Osteocyte (in vitro differentiated cells): ENCODE measurements around the gene KIF21B. TPM values are rescaled to one million over a fixed set of nuclear protein-coding genes. Genes with fewer than 3 reads are reported as not detected.
"Not testable (repeated sequence)": the region's sequence is repeated elsewhere in the genome, so short reads cannot be mapped to it uniquely, and the experiment has no call there.

ENCODE experiments used
- DNase-seq: peaks from one replicate; pipeline ENCODE4 v3.0.0; 2021; ENCODE audit warnings: mixed read lengths; ENCODE audit not compliant: unreplicated experiment; ENCODE audit errors: extremely low spot score
- H3K27ac Mint-ChIP-seq: one replicate; pipeline ENCODE4 v1.8.0; 2021; ENCODE audit warnings: mild to moderate bottlenecking, mixed read lengths; ENCODE audit not compliant: unreplicated experiment
- H3K27me3 Mint-ChIP-seq: one replicate; pipeline ENCODE4 v1.8.0; 2021; ENCODE audit warnings: mixed read lengths; ENCODE audit not compliant: unreplicated experiment
- H3K36me3 Mint-ChIP-seq: one replicate; pipeline ENCODE4 v1.8.0; 2021; ENCODE audit warnings: mixed read lengths; ENCODE audit not compliant: unreplicated experiment
- H3K4me1 Mint-ChIP-seq: one replicate; pipeline ENCODE4 v1.8.0; 2021; ENCODE audit warnings: mixed read lengths; ENCODE audit not compliant: unreplicated experiment
- H3K4me3 Mint-ChIP-seq: one replicate; pipeline ENCODE4 v1.8.0; 2021; ENCODE audit warnings: mild to moderate bottlenecking, moderate library complexity, mixed read lengths; ENCODE audit not compliant: unreplicated experiment
- H3K9me3 Mint-ChIP-seq: one replicate; pipeline ENCODE4 v1.8.0; 2021; ENCODE audit warnings: mixed read lengths; ENCODE audit not compliant: unreplicated experiment
- total RNA-seq: library from RNA; stranded (reverse); gene quantifications from 2 replicates; pipeline ENCODE4 v1.2.1, GENCODE V29; 2021
- TF ChIP-seq, protein P1 (sequence below): fragments of 200-600 bp; sonication (generic); IDR thresholded peaks from 2 replicates; pipeline ENCODE4 v1.5.0; 2021; ENCODE audit warnings: antibody characterized with exemption, mild to moderate bottlenecking, moderate library complexity

KIF21B gene
- total RNA-seq, 1 donor from 2014 or later = 0.97 TPM

DNA sequence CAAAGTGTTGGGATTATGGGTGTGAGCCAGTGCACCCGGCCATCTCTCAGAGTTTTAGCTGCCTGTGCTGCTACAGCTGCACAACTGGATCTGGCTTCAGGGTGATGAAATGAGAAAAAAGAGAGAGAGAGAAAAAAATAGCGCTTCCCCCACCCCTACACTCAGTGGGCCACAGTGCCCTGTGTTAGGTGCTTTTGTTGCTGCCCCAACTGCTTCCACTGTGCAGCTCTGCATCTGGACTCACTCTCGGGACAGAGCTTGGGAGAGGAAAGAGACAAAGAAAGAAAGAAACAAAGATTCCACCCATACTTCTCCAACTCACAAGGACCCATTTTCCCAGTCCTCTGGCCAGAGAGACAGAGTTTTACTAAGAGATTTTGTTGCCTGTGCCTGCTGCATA, 78.4 kb downstream of the KIF21B start:
- Mint-ChIP-seq H3K9me3 (peaks cover 35% of the 10 kb centered on the region), H3K4me1 (peaks cover 3% of the 10 kb centered on the region), H3K4me3 (no peak overlapping the region), H3K36me3 (peaks cover 12% of the 10 kb centered on the region), H3K27ac (no peak overlapping the region), H3K27me3 (peaks cover 27% of the 10 kb centered on the region)
- DNase-seq = no peak
- TF ChIP-seq, protein P1, sequence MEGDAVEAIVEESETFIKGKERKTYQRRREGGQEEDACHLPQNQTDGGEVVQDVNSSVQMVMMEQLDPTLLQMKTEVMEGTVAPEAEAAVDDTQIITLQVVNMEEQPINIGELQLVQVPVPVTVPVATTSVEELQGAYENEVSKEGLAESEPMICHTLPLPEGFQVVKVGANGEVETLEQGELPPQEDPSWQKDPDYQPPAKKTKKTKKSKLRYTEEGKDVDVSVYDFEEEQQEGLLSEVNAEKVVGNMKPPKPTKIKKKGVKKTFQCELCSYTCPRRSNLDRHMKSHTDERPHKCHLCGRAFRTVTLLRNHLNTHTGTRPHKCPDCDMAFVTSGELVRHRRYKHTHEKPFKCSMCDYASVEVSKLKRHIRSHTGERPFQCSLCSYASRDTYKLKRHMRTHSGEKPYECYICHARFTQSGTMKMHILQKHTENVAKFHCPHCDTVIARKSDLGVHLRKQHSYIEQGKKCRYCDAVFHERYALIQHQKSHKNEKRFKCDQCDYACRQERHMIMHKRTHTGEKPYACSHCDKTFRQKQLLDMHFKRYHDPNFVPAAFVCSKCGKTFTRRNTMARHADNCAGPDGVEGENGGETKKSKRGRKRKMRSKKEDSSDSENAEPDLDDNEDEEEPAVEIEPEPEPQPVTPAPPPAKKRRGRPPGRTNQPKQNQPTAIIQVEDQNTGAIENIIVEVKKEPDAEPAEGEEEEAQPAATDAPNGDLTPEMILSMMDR = no peak

DNA sequence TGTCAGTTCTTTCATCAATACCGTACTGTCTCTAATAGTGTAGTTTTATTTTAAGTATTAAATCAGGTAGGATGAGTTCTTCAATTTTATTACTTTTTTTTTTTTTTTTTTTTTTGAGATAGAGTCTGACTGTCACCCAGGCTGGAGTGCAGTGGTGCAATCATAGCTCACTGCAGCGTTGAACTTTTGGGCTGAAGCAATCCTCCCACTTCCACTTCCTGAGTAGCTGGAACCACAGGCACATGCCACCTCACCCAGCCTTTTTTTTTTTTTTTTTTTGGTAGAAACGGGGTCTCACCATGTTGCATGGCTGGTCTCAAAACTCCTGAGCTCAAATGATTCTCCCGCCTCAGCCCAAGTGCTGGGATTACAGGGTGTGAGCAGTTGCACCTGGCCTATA, 84.6 kb downstream of the KIF21B start:
- Mint-ChIP-seq H3K9me3 (peaks cover 14% of the 10 kb centered on the region), H3K27ac (no peak overlapping the region), H3K27me3 (peaks cover 20% of the 10 kb centered on the region), H3K4me1 (no peaks in the 10 kb centered on the region), H3K36me3 (peaks cover 4% of the 10 kb centered on the region), H3K4me3 (no peak overlapping the region)
- TF ChIP-seq, protein P1 = no peak
- DNase-seq = no peak

DNA sequence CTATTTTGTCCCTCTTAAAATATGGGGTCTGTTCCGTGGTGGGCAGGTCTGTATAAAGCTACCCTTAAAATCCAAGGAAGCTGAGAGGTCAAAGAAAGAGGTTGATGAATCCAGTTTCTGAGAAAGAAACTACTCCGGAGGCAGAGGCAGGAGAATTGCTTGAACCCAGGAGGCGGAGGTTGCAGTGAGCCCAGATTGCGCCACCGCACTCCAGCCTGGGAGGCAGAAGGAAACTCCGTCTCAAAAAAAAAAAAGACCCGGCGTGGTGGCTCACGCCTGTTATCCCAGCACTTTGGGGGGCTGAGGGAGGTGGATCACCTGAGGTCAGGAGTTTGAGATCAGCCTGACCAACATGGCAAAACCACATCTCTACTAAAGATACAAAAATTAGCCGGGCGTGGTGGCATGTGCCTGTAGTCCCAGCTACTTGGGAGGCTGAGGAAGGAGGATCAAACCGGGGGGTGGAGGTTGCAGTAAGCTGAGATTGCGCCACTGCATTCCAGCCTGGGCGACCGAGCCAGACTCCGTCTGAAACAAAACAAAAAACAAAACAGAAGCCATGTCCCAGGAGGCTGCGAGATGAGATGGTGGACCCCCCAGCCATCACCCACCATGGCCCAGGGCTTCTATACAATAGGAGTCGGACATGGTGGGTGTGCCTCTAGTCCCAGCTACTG, 88.1 kb downstream of the KIF21B start:
- H3K4me1 Mint-ChIP-seq, H3K36me3 Mint-ChIP-seq, H3K4me3 Mint-ChIP-seq, DNase-seq, H3K27me3 Mint-ChIP-seq, H3K27ac Mint-ChIP-seq: not testable (repeated sequence)
- peaks cover 12% of the 10 kb centered on the region for H3K9me3 Mint-ChIP-seq

DNA sequence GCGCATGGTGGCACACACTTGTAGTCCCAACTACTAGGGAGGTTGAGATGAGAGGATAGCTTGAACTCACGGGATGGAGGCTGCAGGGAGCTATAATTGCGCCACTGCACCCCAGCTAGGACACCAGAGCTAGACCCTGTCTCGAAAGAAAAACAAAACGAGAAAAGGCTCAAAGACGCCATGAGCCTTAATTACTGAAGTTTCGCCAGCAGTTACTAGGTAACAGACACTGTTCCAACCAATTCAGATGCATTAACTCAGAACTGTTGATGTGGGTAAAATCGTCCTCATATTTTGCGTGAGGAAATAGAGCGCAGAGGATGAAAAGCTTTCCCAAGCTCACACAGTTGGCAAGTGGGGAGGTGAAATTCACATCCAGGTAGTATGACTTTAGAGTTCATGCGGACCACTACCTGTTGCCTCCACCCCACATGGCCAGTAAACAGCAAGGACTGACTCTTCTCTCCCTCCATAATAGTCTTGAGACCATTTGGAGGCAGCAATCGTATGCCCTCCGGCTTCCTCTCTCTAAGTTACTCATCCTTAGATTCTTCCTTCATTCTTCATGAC, 88.8 kb downstream of the KIF21B start:
- Mint-ChIP-seq H3K27ac (no peak overlapping the region), H3K4me3 (no peak overlapping the region), H3K27me3 (peaks cover 3% of the 10 kb centered on the region), H3K9me3 (peaks cover 6% of the 10 kb centered on the region), H3K4me1 (no peaks in the 10 kb centered on the region), H3K36me3 (no peaks in the 10 kb centered on the region)
- no peak for DNase-seq
- TF ChIP-seq, protein P1 = no peak

DNA sequence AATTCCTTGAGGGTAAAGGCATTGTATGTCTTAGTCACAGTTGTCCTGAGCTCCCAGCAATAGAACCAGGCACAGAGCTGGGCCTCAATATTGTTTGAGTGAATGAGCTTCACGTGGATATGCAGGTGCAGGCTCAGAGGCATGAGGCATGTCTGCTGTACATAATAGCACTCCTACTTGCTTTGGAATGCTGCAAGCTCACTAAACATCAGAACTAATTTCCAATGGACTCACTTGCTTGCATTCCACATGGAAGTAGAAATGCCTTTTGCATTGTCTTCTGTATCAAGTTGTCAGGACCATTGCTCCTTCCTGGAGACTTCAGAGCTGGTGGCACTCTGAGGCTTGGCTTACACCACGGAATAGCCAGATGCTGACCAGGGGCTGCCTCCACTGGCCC, 91.7 kb downstream of the KIF21B start:
- H3K36me3 Mint-ChIP-seq = no peaks in the 10 kb centered on the region
- peaks cover 3% of the 10 kb centered on the region for H3K27me3 Mint-ChIP-seq
- peaks cover 6% of the 10 kb centered on the region for H3K9me3 Mint-ChIP-seq
- DNase-seq = no peak
- no peak overlapping the region for H3K4me3 Mint-ChIP-seq
- TF ChIP-seq, protein P1 = no peak
- H3K4me1 Mint-ChIP-seq = no peaks in the 10 kb centered on the region
- no peak overlapping the region for H3K27ac Mint-ChIP-seq

DNA sequence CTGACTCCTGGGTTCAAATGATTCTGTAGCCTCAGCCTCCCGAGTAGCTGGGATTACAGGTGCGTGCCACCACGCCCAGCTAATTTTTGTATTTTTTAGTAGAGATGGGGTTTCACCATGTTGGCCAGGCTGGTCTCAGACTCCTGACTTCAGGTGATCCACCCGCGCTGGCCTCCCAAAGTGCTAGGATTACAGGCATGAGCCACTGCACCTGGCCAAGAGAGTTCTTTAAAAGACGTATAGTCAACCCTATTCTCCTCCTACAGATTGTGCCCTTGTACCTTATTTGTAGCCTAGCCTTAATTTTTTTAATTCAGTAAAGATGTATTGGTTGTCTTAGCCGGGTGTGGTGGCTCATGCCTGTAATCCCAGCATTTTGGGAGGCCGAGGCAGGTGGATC, 93.2 kb downstream of the KIF21B start:
- H3K36me3 Mint-ChIP-seq, DNase-seq, H3K9me3 Mint-ChIP-seq, H3K4me3 Mint-ChIP-seq, H3K27me3 Mint-ChIP-seq, H3K4me1 Mint-ChIP-seq, H3K27ac Mint-ChIP-seq: not testable (repeated sequence)
